ENCODE measurements around the gene CBX7.
A peak's percentile ranks its signal among the peaks of the same experiment; 100 is the strongest.

The CBX7 gene

GRCh38 chr22:39152511-39153219 is at the start of gene CBX7:
Gene CBX7, minus strand, starts transcription at chr22:39152680. Its CDS starts 236 bp downstream, at chr22:39152444.
- TF ChIP-seq CTCF (conservative IDR thresholded peaks at IDR 0.05; ENCODE audit: low read depth, low read length): no peak
- peaks cover 11% of the 10 kb centered on the region; the same call in 1 of the 2 replicates for H3K79me2 ChIP-seq (ENCODE audit: insufficient read depth, low read depth)
- H3K4me3 ChIP-seq (IDR thresholded peaks at IDR 0.05; ENCODE audit: insufficient read depth, low read depth, low read length): no peak within 1 kb of the TSS
- peak within 1 kb of the TSS; percentile 70 for H3K4me2 ChIP-seq
- peak within 1 kb of the TSS; percentile 85 for H3K27ac ChIP-seq
- H3K4me1 ChIP-seq (ENCODE audit: low read depth, poor library complexity, severe bottlenecking): peaks cover 40% of the 10 kb centered on the region
- no peaks in the 10 kb centered on the region for H3K36me3 ChIP-seq (ENCODE audit: insufficient read depth)
- H3K9ac ChIP-seq: peak within 1 kb of the TSS; percentile 72
- peak within 1 kb of the TSS; percentile 71 for H2AFZ ChIP-seq (ENCODE audit: low read depth)
- peaks cover 9% of the 10 kb centered on the region; the same call in 1 of the 2 replicates for H3K27me3 ChIP-seq (ENCODE audit: insufficient read depth, low read depth)
- H4K20me1 ChIP-seq (ENCODE audit: insufficient read depth): no peaks in the 10 kb centered on the region

GRCh38 chr22:39197578-39197977 is 45.1 kb upstream of the CBX7 start:
- Histone ChIP-seq H3K36me3 (ENCODE audit: insufficient read depth) (no peaks in the 10 kb centered on the region), H4K20me1 (ENCODE audit: insufficient read depth) (no peaks in the 10 kb centered on the region), H3K4me3 (IDR thresholded peaks at IDR 0.05; ENCODE audit: insufficient read depth, low read depth, low read length) (no peak overlapping the region), H3K27me3 (ENCODE audit: insufficient read depth, low read depth) (peaks cover 34% of the 10 kb centered on the region; the same call in 1 of the 2 replicates), H3K4me2 (no peak overlapping the region), H3K27ac (no peak overlapping the region), H3K79me2 (ENCODE audit: insufficient read depth, low read depth) (no peaks in the 10 kb centered on the region), H3K4me1 (ENCODE audit: low read depth, poor library complexity, severe bottlenecking) (no peaks in the 10 kb centered on the region), H2AFZ (ENCODE audit: low read depth) (no peak overlapping the region), H3K9ac (no peak overlapping the region)
- no peak for TF ChIP-seq CTCF (conservative IDR thresholded peaks at IDR 0.05; ENCODE audit: low read depth, low read length)

GRCh38 chr22:39194098-39194497 is 41.6 kb upstream of the CBX7 start:
- no peak overlapping the region for H3K4me2 ChIP-seq
- no peaks in the 10 kb centered on the region for H3K4me1 ChIP-seq (ENCODE audit: low read depth, poor library complexity, severe bottlenecking)
- H3K27ac ChIP-seq: no peak overlapping the region
- no peak overlapping the region for H2AFZ ChIP-seq (ENCODE audit: low read depth)
- no peaks in the 10 kb centered on the region for H3K36me3 ChIP-seq (ENCODE audit: insufficient read depth)
- H3K9ac ChIP-seq: no peak overlapping the region
- TF ChIP-seq CTCF (conservative IDR thresholded peaks at IDR 0.05; ENCODE audit: low read depth, low read length): no peak
- H3K27me3 ChIP-seq (ENCODE audit: insufficient read depth, low read depth): peaks cover 28% of the 10 kb centered on the region; the same call in 1 of the 2 replicates
- no peaks in the 10 kb centered on the region for H3K79me2 ChIP-seq (ENCODE audit: insufficient read depth, low read depth)
- no peak overlapping the region for H3K4me3 ChIP-seq (IDR thresholded peaks at IDR 0.05; ENCODE audit: insufficient read depth, low read depth, low read length)
- no peaks in the 10 kb centered on the region for H4K20me1 ChIP-seq (ENCODE audit: insufficient read depth)

GRCh38 chr22:39188809-39189208 is 36.3 kb upstream of the CBX7 start:
- no peak overlapping the region for H2AFZ ChIP-seq (ENCODE audit: low read depth)
- H4K20me1 ChIP-seq (ENCODE audit: insufficient read depth): no peaks in the 10 kb centered on the region
- H3K79me2 ChIP-seq (ENCODE audit: insufficient read depth, low read depth): no peaks in the 10 kb centered on the region
- H3K27me3 ChIP-seq (ENCODE audit: insufficient read depth, low read depth): peaks cover 61% of the 10 kb centered on the region; the same call in 1 of the 2 replicates
- H3K4me2 ChIP-seq: no peak overlapping the region
- no peak overlapping the region for H3K9ac ChIP-seq
- H3K36me3 ChIP-seq (ENCODE audit: insufficient read depth): no peaks in the 10 kb centered on the region
- H3K4me3 ChIP-seq (IDR thresholded peaks at IDR 0.05; ENCODE audit: insufficient read depth, low read depth, low read length): no peak overlapping the region
- no peaks in the 10 kb centered on the region for H3K4me1 ChIP-seq (ENCODE audit: low read depth, poor library complexity, severe bottlenecking)
- no peak for TF ChIP-seq CTCF (conservative IDR thresholded peaks at IDR 0.05; ENCODE audit: low read depth, low read length)
- H3K27ac ChIP-seq: no peak overlapping the region
